GM12878 (cell line): Measurements from ENCODE around the gene IL32. TPM values are rescaled to one million over a fixed set of nuclear protein-coding genes. Genes with fewer than 3 reads are reported as not detected.

Experiments
- ATAC-seq: fragments of 200-7000 bp; cut with Tn5 transposase; 3 replicates; pipeline ENCODE4 v1.9.1; 2020; ENCODE audit warnings: mild to moderate bottlenecking, moderate library complexity
- BruUV-seq: library from RNA; stranded (reverse); fragments of 400-500 nt; replicated peaks from 2 replicates; lab custom pipeline; 2021; lab: Mats Ljungman, UMichigan
- CTCF ChIA-PET: fragments of 300-600 bp; sonication (Branson Sonifier 250); formaldehyde crosslinking; extraction: SDS; loops from one replicate; lab custom pipeline; 2021; ENCODE audit warnings: inconsistent platforms; lab: Yijun Ruan, JAX
- POLR2A ChIA-PET: fragments of 350-600 bp; formaldehyde crosslinking; extraction: SDS; loops from one replicate; lab custom pipeline; 2021; ENCODE audit warnings: inconsistent platforms; lab: Charles Lee
- RAD21 ChIA-PET: fragments of 300-600 bp; sonication (Branson Sonifier 250); formaldehyde crosslinking; loops from one replicate; lab custom pipeline; 2023; ENCODE audit warnings: antibody characterized with exemption; ENCODE audit not compliant: unreplicated experiment; lab: Charles Lee
- SMC1A ChIA-PET: fragments of 300-600 bp; sonication (Branson Sonifier 250); formaldehyde crosslinking; loops from one replicate; lab custom pipeline; 2023; ENCODE audit not compliant: unreplicated experiment, uncharacterized antibody; lab: Charles Lee
- DNase-seq: peaks from one replicate; pipeline ENCODE4 v3.0.0-alpha.2; 2011; ENCODE audit warnings: low read depth, low spot score
- FAIRE-seq: peaks from 3 replicates; lab custom pipeline; 2011; peaks lifted over from hg19 to GRCh38; lab: Jason Lieb, UNC
- H2AFZ ChIP-seq: 2 replicates; pipeline ENCODE4 v1.6.0; 2011; ENCODE audit warnings: low read depth, low read length, control low read depth; ENCODE audit not compliant: control insufficient read depth
- H3K27ac ChIP-seq: 2 replicates; pipeline ENCODE4 v1.5.1; 2011; ENCODE audit warnings: control low read depth; ENCODE audit not compliant: control insufficient read depth, insufficient read depth
- H3K27me3 ChIP-seq, 2 experiments: replicated peaks in 1 of 2; 2 replicates each; pipeline versions ENCODE4 v1.6.0 to v1.6.1; 2011; ENCODE audit warnings: low read length in 1 of 2; ENCODE audit not compliant: control insufficient read depth in 2 of 2, insufficient read depth in 2 of 2
- H3K36me3 ChIP-seq, 2 experiments: 2 replicates each; pipeline ENCODE4 v1.5.1; 2011; ENCODE audit warnings: low read length in 1 of 2; ENCODE audit not compliant: control insufficient read depth in 2 of 2, insufficient read depth in 2 of 2
- H3K4me1 ChIP-seq: 2 replicates; pipeline ENCODE4 v1.6.1; 2011; ENCODE audit warnings: mild to moderate bottlenecking, low read length, moderate library complexity, mixed read lengths; ENCODE audit not compliant: control insufficient read depth, insufficient read depth
- H3K4me2 ChIP-seq: 2 replicates; pipeline ENCODE4 v1.6.0; 2011; ENCODE audit warnings: control low read depth; ENCODE audit not compliant: control insufficient read depth, insufficient read depth
- H3K4me3 ChIP-seq: fragments of 200-600 bp; sonication (generic); 2 replicates; pipeline ENCODE4 v1.5.1; 2016
- H3K79me2 ChIP-seq: 2 replicates; pipeline ENCODE4 v1.6.0; 2011; ENCODE audit warnings: low read length; ENCODE audit not compliant: control insufficient read depth, insufficient read depth
- H3K9ac ChIP-seq: 2 replicates; pipeline ENCODE4 v1.8.0; 2011; ENCODE audit warnings: low read length, control low read depth, mixed read lengths; ENCODE audit not compliant: control insufficient read depth, insufficient read depth
- H3K9me3 ChIP-seq: replicated peaks from 3 replicates; pipeline ENCODE4 v1.5.1; 2011; ENCODE audit warnings: mild to moderate bottlenecking, low read length; ENCODE audit not compliant: control insufficient read depth, insufficient read depth
- H4K20me1 ChIP-seq: 2 replicates; pipeline ENCODE4 v1.6.0; 2011; ENCODE audit not compliant: control insufficient read depth, insufficient read depth
- WGBS: methylation state at CpG from one replicate; pipeline ENCODE4 v1.1.6; 2016; ENCODE audit warnings: low lambda C conversion rate; ENCODE audit not compliant: insufficient replicate concordance, insufficient coverage; ENCODE audit errors: missing lambda C conversion rate; 5-methylcytosine and 5-hydroxymethylcytosine counted together
- in situ Hi-C: fragments of 300-500 bp; cut with MboI; formaldehyde crosslinking; loops from 9 replicates; pipeline ENCODE4 v1.14.3; 2018; ENCODE audit warnings: mixed read lengths
- intact Hi-C: fragments of 100-400 bp; cut with micrococcal nuclease; formaldehyde crosslinking; loops from one replicate; pipeline ENCODE4 v1.14.2; 2022; ENCODE audit not compliant: unreplicated experiment
- polyA plus RNA-seq, 11 experiments: library from polyadenylated mRNA; depleted of rRNA in 4 of 11; unstranded in 6 of 11; stranded (reverse) in 5 of 11; fragments of >200 nt; fragmentation: Nextera tagmentation in 4 of 11; fragmentation: Illumina TruSeq in 1 of 11; extraction: Ambion mirVana in 4 of 11; extraction: Trizol in 1 of 11; gene quantifications; 1 replicate in 1 of 11; 2 replicates in 10 of 11; pipeline versions ENCODE4 v1.2.1 to v1.2.3, GENCODE V29; 2011 to 2016; ENCODE audit warnings: inconsistent platforms in 2 of 11, missing spikeins in 2 of 11, low read depth in 1 of 11
- total RNA-seq, 4 experiments: library from RNA; depleted of rRNA in 3 of 4; stranded (reverse); fragments of >200 nt in 3 of 4; fragmentation: Illumina TruSeq in 1 of 4; extraction: Trizol in 1 of 4; gene quantifications; 2 replicates each; pipeline versions ENCODE4 v1.2.1 to v1.2.3, GENCODE V29; 2013 to 2021
- TF ChIP-seq, protein P1 (sequence below): IDR thresholded peaks from 2 replicates; pipeline ENCODE4 v1.6.1; 2012; ENCODE audit warnings: improper control_type of control experiment, low read depth, low read length; ENCODE audit not compliant: insufficient replicate concordance
- TF ChIP-seq, protein P2 (sequence below): IDR thresholded peaks from 2 replicates; pipeline ENCODE4 v1.6.1; 2011; ENCODE audit warnings: borderline replicate concordance, low read depth, mild to moderate bottlenecking, moderate library complexity, low read length; ENCODE audit not compliant: insufficient read depth, poor library complexity, severe bottlenecking

The IL32 gene
- total and polyA plus RNA-seq, 10 of the 15 experiments (the other 5 are each of a cell fraction or from before 2014, with no cell fraction given): 27.0 to 122 (median 55.8) TPM

DNA sequence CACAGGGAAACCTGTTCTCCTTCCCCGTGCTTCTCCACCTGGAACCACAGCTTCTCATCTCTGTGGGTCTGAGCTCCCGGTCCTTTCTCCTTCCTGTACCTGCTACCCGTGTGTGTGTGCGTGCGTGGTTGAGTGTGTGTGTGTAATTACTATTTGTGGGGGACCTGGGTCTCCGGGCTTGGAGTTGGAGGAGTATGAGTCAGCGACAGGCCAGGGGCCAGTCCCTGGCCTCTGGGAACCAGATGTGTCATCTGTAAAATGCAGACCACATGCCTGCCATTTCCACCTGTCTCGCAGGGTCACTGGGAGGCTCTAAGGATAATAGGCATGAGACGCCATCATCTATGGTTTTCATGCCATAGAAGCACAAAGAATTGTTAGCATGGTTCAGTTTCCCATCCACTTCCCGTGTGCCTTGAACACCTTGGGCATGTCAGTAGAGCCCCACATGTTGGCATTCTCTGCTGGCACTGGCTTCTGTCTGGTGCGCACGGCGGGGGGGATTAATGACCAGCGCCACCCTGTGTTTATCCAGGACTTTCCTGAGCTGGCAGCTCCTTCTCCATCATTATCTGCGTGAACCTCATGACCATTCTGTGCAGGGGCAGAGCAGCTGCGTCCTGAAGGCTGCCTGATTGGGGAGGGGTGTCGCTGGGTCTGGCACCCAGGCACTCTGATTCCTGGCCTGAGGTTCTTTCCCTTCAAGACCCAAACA is 48.5 kb downstream of the IL32 start:
- H3K4me2 ChIP-seq: no peak overlapping the region; the same call in 1 of the 2 replicates
- no TSS peak for BruUV-seq
- intact Hi-C loops (no loop called here), in situ Hi-C loops (no loop called here)
- H3K4me1 ChIP-seq: no peaks in the 10 kb centered on the region; the same call in 1 of the 2 replicates
- H3K79me2 ChIP-seq: no peaks in the 10 kb centered on the region
- no peaks in the 10 kb centered on the region for H3K9me3 ChIP-seq
- H3K27me3 ChIP-seq: no peaks in the 10 kb centered on the region; a peak in 1 of 4 replicates
- H3K4me3 ChIP-seq: no peak overlapping the region
- no peak overlapping the region for H2AFZ ChIP-seq
- no peak overlapping the region for H3K9ac ChIP-seq
- ATAC-seq: no peak
- no peaks in the 10 kb centered on the region for H4K20me1 ChIP-seq
- POLR2A ChIA-PET: no interaction called here
- RAD21 ChIA-PET: interaction anchor here (1.0 kb wide), 1 partner anchor 16 kb away, joined by 3 read pairs; no protein-coding TSS in a partner anchor
- H3K27ac ChIP-seq: no peak overlapping the region
- CTCF ChIA-PET: interaction anchor here (0.6 to 5.6 kb wide), 4 partner anchors 12 to 16 kb away, joined by 3 to 41 read pairs (median 18); no protein-coding TSS in a partner anchor
- WGBS: 35% methylated on average over 17 of the region's 17 CpGs
- no peak for DNase-seq
- no peaks in the 10 kb centered on the region for H3K36me3 ChIP-seq
- FAIRE-seq: no peak
- SMC1A ChIA-PET: interaction anchor here (0.9 to 2.7 kb wide), 4 partner anchors 12 to 82 kb away, joined by 4 to 11 read pairs (median 4); no protein-coding TSS in a partner anchor
- TF ChIP-seq, protein P1, sequence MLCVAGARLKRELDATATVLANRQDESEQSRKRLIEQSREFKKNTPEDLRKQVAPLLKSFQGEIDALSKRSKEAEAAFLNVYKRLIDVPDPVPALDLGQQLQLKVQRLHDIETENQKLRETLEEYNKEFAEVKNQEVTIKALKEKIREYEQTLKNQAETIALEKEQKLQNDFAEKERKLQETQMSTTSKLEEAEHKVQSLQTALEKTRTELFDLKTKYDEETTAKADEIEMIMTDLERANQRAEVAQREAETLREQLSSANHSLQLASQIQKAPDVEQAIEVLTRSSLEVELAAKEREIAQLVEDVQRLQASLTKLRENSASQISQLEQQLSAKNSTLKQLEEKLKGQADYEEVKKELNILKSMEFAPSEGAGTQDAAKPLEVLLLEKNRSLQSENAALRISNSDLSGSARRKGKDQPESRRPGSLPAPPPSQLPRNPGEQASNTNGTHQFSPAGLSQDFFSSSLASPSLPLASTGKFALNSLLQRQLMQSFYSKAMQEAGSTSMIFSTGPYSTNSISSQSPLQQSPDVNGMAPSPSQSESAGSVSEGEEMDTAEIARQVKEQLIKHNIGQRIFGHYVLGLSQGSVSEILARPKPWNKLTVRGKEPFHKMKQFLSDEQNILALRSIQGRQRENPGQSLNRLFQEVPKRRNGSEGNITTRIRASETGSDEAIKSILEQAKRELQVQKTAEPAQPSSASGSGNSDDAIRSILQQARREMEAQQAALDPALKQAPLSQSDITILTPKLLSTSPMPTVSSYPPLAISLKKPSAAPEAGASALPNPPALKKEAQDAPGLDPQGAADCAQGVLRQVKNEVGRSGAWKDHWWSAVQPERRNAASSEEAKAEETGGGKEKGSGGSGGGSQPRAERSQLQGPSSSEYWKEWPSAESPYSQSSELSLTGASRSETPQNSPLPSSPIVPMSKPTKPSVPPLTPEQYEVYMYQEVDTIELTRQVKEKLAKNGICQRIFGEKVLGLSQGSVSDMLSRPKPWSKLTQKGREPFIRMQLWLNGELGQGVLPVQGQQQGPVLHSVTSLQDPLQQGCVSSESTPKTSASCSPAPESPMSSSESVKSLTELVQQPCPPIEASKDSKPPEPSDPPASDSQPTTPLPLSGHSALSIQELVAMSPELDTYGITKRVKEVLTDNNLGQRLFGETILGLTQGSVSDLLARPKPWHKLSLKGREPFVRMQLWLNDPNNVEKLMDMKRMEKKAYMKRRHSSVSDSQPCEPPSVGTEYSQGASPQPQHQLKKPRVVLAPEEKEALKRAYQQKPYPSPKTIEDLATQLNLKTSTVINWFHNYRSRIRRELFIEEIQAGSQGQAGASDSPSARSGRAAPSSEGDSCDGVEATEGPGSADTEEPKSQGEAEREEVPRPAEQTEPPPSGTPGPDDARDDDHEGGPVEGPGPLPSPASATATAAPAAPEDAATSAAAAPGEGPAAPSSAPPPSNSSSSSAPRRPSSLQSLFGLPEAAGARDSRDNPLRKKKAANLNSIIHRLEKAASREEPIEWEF: no peak
- TF ChIP-seq, protein P2, sequence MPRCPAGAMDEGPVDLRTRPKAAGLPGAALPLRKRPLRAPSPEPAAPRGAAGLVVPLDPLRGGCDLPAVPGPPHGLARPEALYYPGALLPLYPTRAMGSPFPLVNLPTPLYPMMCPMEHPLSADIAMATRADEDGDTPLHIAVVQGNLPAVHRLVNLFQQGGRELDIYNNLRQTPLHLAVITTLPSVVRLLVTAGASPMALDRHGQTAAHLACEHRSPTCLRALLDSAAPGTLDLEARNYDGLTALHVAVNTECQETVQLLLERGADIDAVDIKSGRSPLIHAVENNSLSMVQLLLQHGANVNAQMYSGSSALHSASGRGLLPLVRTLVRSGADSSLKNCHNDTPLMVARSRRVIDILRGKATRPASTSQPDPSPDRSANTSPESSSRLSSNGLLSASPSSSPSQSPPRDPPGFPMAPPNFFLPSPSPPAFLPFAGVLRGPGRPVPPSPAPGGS: peak; percentile 85
